ENCODE data around the gene CCDC60.

CCDC60 gene

GRCh38 chr12:119505001-119505400 is 170.5 kb downstream of the CCDC60 start:
- Histone ChIP-seq H3K9me3 (ENCODE audit: insufficient read depth, low read length) (no peaks in the 10 kb centered on the region), H3K27ac (ENCODE audit: low read length) (no peak overlapping the region), H3K4me1 (ENCODE audit: low read length) (no peaks in the 10 kb centered on the region), H3K4me2 (ENCODE audit: low read length) (no peak overlapping the region), H3K27me3 (ENCODE audit: low read depth, low read length) (no peaks in the 10 kb centered on the region; the same call in 1 of the 2 replicates), H3K36me3 (replicated peaks; ENCODE audit: low read depth, low read length) (no peaks in the 10 kb centered on the region), H3K9ac (ENCODE audit: low read length) (no peak overlapping the region), H4K20me1 (ENCODE audit: insufficient read depth, low read length) (no peaks in the 10 kb centered on the region), H3K4me3 (ENCODE audit: low read length) (no peak overlapping the region), H2AFZ (ENCODE audit: low read depth, low read length) (no peak overlapping the region), H3K79me2 (ENCODE audit: low read length) (no peaks in the 10 kb centered on the region)
- TF ChIP-seq, protein P1, sequence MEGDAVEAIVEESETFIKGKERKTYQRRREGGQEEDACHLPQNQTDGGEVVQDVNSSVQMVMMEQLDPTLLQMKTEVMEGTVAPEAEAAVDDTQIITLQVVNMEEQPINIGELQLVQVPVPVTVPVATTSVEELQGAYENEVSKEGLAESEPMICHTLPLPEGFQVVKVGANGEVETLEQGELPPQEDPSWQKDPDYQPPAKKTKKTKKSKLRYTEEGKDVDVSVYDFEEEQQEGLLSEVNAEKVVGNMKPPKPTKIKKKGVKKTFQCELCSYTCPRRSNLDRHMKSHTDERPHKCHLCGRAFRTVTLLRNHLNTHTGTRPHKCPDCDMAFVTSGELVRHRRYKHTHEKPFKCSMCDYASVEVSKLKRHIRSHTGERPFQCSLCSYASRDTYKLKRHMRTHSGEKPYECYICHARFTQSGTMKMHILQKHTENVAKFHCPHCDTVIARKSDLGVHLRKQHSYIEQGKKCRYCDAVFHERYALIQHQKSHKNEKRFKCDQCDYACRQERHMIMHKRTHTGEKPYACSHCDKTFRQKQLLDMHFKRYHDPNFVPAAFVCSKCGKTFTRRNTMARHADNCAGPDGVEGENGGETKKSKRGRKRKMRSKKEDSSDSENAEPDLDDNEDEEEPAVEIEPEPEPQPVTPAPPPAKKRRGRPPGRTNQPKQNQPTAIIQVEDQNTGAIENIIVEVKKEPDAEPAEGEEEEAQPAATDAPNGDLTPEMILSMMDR (IDR thresholded peaks at IDR 0.05; ENCODE audit: low read depth, low read length): no peak
- TF ChIP-seq EZH2phosphoT487 (IDR thresholded peaks at IDR 0.05; ENCODE audit: low read depth): no peak

DNA sequence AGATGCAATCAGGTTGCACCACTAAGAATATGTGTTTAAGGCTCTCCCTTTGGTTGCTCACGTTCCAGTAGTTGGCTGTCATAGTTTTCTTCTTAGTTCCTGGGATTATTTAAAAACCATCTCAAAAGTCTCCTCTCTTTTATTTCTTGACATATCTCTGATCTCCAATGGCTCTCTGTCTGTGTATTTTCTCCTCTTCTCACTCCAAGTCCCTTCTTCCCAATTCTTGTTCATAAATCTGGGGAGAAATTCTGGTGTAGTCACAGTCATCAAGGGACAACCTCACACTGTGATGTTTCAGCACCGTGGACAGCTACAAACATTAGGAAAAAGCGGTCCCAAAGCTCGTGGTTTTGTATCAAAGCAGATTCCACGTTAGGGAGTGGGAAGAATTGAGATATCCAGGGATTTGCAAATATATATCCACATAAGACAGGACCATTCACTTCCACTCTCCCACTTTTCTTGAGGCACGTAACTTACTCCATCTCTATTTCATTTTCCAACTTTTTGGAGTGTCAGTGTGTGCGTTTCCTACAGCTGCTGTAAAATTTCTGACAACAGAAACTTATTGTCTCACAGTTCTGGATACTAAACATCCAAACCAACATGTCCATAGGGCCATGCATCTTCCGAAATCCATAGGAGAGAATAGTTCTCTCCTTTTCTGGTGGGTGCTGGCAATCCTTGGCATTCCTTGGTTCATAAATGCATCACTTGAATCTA is 178.4 kb downstream of the CCDC60 start:
- Histone ChIP-seq H3K79me2 (ENCODE audit: low read length) (no peaks in the 10 kb centered on the region), H3K9ac (ENCODE audit: low read length) (no peak overlapping the region), H3K36me3 (replicated peaks; ENCODE audit: low read depth, low read length) (no peaks in the 10 kb centered on the region), H3K9me3 (ENCODE audit: insufficient read depth, low read length) (no peaks in the 10 kb centered on the region), H3K27ac (ENCODE audit: low read length) (no peak overlapping the region), H4K20me1 (ENCODE audit: insufficient read depth, low read length) (no peaks in the 10 kb centered on the region), H3K4me1 (ENCODE audit: low read length) (no peaks in the 10 kb centered on the region), H2AFZ (ENCODE audit: low read depth, low read length) (no peak overlapping the region), H3K4me3 (ENCODE audit: low read length) (no peak overlapping the region), H3K27me3 (ENCODE audit: low read depth, low read length) (no peaks in the 10 kb centered on the region), H3K4me2 (ENCODE audit: low read length) (no peak overlapping the region)
- no peak for TF ChIP-seq EZH2phosphoT487 (IDR thresholded peaks at IDR 0.05; ENCODE audit: low read depth)
- TF ChIP-seq, protein P1 (IDR thresholded peaks at IDR 0.05; ENCODE audit: low read depth, low read length): no peak

DNA sequence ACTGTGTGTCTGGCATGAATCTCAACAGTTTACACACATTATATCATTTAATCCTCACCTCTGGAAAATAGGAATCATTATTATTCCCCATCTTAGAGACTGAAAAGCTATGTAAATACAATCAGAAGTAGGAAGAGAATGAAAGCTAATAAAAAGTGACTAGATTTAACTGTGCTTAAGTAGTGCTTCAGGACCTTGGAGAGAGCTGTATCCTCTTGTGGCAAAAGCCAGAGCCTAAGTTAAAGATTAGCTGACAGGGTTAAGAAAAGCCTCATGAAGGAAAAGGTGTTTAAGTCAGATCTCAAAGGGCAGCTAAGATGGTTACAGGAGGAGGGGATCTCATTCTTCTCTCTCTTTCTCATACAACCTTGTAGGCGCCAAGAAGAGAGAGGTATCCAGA is 193.7 kb downstream of the CCDC60 start:
- Histone ChIP-seq H3K4me1 (ENCODE audit: low read length) (no peaks in the 10 kb centered on the region), H3K27me3 (ENCODE audit: low read depth, low read length) (no peaks in the 10 kb centered on the region), H3K27ac (ENCODE audit: low read length) (no peak overlapping the region), H3K36me3 (replicated peaks; ENCODE audit: low read depth, low read length) (no peaks in the 10 kb centered on the region), H3K79me2 (ENCODE audit: low read length) (no peaks in the 10 kb centered on the region), H3K4me3 (ENCODE audit: low read length) (no peak overlapping the region), H2AFZ (ENCODE audit: low read depth, low read length) (no peak overlapping the region), H3K4me2 (ENCODE audit: low read length) (no peak overlapping the region), H3K9me3 (ENCODE audit: insufficient read depth, low read length) (no peaks in the 10 kb centered on the region), H3K9ac (ENCODE audit: low read length) (no peak overlapping the region), H4K20me1 (ENCODE audit: insufficient read depth, low read length) (no peaks in the 10 kb centered on the region)
- TF ChIP-seq EZH2phosphoT487 (IDR thresholded peaks at IDR 0.05; ENCODE audit: low read depth): no peak
- TF ChIP-seq, protein P1 (IDR thresholded peaks at IDR 0.05; ENCODE audit: low read depth, low read length): no peak

GRCh38 chr12:119540476-119540875 is 205.9 kb downstream of the CCDC60 start:
- Histone ChIP-seq H3K4me2 (ENCODE audit: low read length) (no peak overlapping the region), H3K79me2 (ENCODE audit: low read length) (no peaks in the 10 kb centered on the region), H4K20me1 (ENCODE audit: insufficient read depth, low read length) (no peaks in the 10 kb centered on the region), H3K9ac (ENCODE audit: low read length) (no peak overlapping the region), H3K9me3 (ENCODE audit: insufficient read depth, low read length) (no peaks in the 10 kb centered on the region), H2AFZ (ENCODE audit: low read depth, low read length) (no peak overlapping the region), H3K4me1 (ENCODE audit: low read length) (no peaks in the 10 kb centered on the region), H3K4me3 (ENCODE audit: low read length) (no peak overlapping the region), H3K27ac (ENCODE audit: low read length) (no peak overlapping the region), H3K36me3 (replicated peaks; ENCODE audit: low read depth, low read length) (no peaks in the 10 kb centered on the region), H3K27me3 (ENCODE audit: low read depth, low read length) (no peaks in the 10 kb centered on the region; the same call in 1 of the 2 replicates)
- TF ChIP-seq EZH2phosphoT487 (IDR thresholded peaks at IDR 0.05; ENCODE audit: low read depth): no peak
- TF ChIP-seq, protein P1 (IDR thresholded peaks at IDR 0.05; ENCODE audit: low read depth, low read length): no peak
